Brain microvascular endothelial cell (primary cell): ENCODE data around the gene TBCEL.

Experiments
- DNase-seq: peaks from one replicate; pipeline ENCODE4 v3.0.0-alpha.2; 2020
- H3K27ac ChIP-seq: fragments of 250-450 bp; sonication (Bioruptor Pico); 2 replicates; pipeline ENCODE4 v1.5.1; 2020; ENCODE audit warnings: mild to moderate bottlenecking, moderate library complexity
- H3K27me3 ChIP-seq: fragments of 250-450 bp; sonication (Bioruptor Pico); replicated peaks from 2 replicates; pipeline ENCODE4 v1.5.1; 2020; ENCODE audit warnings: mild to moderate bottlenecking
- H3K36me3 ChIP-seq: fragments of 250-450 bp; sonication (Bioruptor Pico); replicated peaks from 2 replicates; pipeline ENCODE4 v1.5.1; 2020; ENCODE audit warnings: mild to moderate bottlenecking
- H3K4me3 ChIP-seq: 2 replicates; pipeline ENCODE4 v1.5.1; 2011; ENCODE audit warnings: low read depth, mild to moderate bottlenecking, control low read depth, low read length, moderate library complexity
- CTCF ChIP-seq: IDR thresholded peaks from 2 replicates; pipeline ENCODE4 v1.5.1; 2011; ENCODE audit warnings: low read depth, mild to moderate bottlenecking, moderate library complexity, low read length, control low read depth, inconsistent platforms; ENCODE audit errors: missing control alignments
- in situ Hi-C: cut with HindIII; loops from 2 replicates; pipeline ENCODE4 v1.10.0; 2017; ENCODE audit warnings: low sequenced_read_pairs, low pct_ligation_motif_present

TBCEL gene

GRCh38 chr11:121122328-121122727 lies 98.4 kb downstream of the TBCEL start:
- Histone ChIP-seq H3K4me3 (no peak overlapping the region), H3K27ac (no peak overlapping the region), H3K27me3 (no peaks in the 10 kb centered on the region), H3K36me3 (no peaks in the 10 kb centered on the region)
- in situ Hi-C loops: no loop called here
- DNase-seq: no peak
- no peak for TF ChIP-seq CTCF

- Histone ChIP-seq H3K27me3 (no peaks in the 10 kb centered on the region), H3K27ac (no peak overlapping the region), H3K36me3 (no peaks in the 10 kb centered on the region), H3K4me3 (no peak overlapping the region)
- TF ChIP-seq CTCF: no peak
- no peak for DNase-seq
- in situ Hi-C loops: no loop called here
Measured at GRCh38 chr11:121123496-121124069, 99.7 kb downstream of the TBCEL start.

GRCh38 chr11:121127809-121128208 lies 103.9 kb downstream of the TBCEL start:
- H3K4me3 ChIP-seq: no peak overlapping the region
- no peak for TF ChIP-seq CTCF
- no peaks in the 10 kb centered on the region for H3K27me3 ChIP-seq
- H3K36me3 ChIP-seq: no peaks in the 10 kb centered on the region
- H3K27ac ChIP-seq: no peak overlapping the region
- in situ Hi-C loops: no loop called here
- DNase-seq: no peak

GRCh38 chr11:121129362-121130340 lies 105.7 kb downstream of the TBCEL start:
- Histone ChIP-seq H3K27ac (no peak overlapping the region), H3K4me3 (no peak overlapping the region), H3K36me3 (no peaks in the 10 kb centered on the region), H3K27me3 (no peaks in the 10 kb centered on the region)
- no peak for DNase-seq
- in situ Hi-C loops: no loop called here
- no peak for TF ChIP-seq CTCF

GRCh38 chr11:121131656-121132055 lies 107.8 kb downstream of the TBCEL start:
- Histone ChIP-seq H3K27me3 (no peaks in the 10 kb centered on the region), H3K36me3 (no peaks in the 10 kb centered on the region), H3K27ac (no peak overlapping the region), H3K4me3 (no peak overlapping the region)
- no peak for DNase-seq
- in situ Hi-C loops: no loop called here
- no peak for TF ChIP-seq CTCF
